HUES6 (cell line): Measurements from ENCODE around the gene PHGDH.
A peak's percentile ranks its signal among the peaks of the same experiment; 100 is the strongest.

Source experiments
- H3K27ac ChIP-seq: 2 replicates; pipeline ENCODE4 v1.7.0; 2013; ENCODE audit warnings: low read depth, mild to moderate bottlenecking, low read length, inconsistent platforms
- H3K27me3 ChIP-seq: 2 replicates; pipeline ENCODE4 v1.6.1; 2013; ENCODE audit warnings: low read length; ENCODE audit not compliant: control insufficient read depth, insufficient read depth
- H3K36me3 ChIP-seq: 2 replicates; pipeline ENCODE4 v1.6.1; 2013; ENCODE audit warnings: low read length; ENCODE audit not compliant: control insufficient read depth, insufficient read depth
- H3K4me1 ChIP-seq: 2 replicates; pipeline ENCODE4 v1.6.1; 2013; ENCODE audit warnings: low read length; ENCODE audit not compliant: control insufficient read depth, insufficient read depth
- H3K4me3 ChIP-seq: 2 replicates; pipeline ENCODE4 v1.5.1; 2013; ENCODE audit warnings: low read depth, low read length
- H3K9ac ChIP-seq: one replicate; pipeline ENCODE4 v1.6.1; 2013; ENCODE audit warnings: mild to moderate bottlenecking, low read length
- H3K9me3 ChIP-seq: 2 replicates; pipeline ENCODE4 v1.6.1; 2013; ENCODE audit warnings: low read depth, low read length; ENCODE audit not compliant: control insufficient read depth, insufficient read depth

Gene PHGDH

DNA sequence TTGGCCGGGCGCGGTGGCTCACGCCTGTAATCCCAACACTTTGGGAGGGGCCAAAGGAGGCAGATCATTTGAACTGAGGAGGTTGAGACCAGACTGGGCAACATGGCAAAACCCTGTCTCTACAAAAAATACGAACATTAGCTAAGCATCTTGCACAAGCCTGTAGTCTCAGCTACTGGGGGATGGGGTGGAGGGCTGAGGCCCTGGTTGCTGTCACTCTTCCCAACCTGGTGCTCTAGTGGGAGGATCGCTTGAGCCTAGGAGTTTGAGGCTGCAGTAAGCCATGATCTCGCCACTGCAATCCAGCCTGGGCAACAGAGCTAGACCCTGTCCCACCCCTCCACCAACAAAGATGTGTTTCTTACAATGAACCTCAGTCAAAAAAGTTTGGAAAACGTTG lies 2.8 kb downstream of the PHGDH start:
- Histone ChIP-seq H3K4me3 (peak overlapping the region; percentile 92), H3K36me3 (peaks cover 20% of the 10 kb centered on the region), H3K9me3 (no peaks in the 10 kb centered on the region), H3K27me3 (no peaks in the 10 kb centered on the region), H3K4me1 (peaks cover 39% of the 10 kb centered on the region), H3K27ac (no peak overlapping the region), H3K9ac (peak overlapping the region; percentile 97)

DNA sequence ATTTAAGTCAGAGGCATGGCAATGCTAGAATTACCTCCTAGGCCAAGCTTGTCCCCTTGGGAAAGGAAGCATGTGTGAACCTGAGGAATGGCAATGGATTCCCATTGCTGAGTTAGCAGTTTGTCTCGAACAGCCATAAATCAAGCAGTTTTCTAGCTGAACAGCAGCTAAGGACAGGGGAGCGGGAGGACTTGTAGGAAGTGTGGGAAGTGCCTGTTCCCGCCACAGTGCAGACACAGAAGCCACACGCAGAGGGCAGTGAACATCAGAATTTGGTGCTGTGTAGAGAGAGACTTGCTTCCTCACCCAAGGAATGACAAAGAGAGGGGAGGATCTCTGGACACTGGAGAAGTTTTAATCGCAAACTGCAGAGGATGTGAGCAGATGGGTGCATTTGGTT lies 3.8 kb downstream of the PHGDH start:
- peaks cover 30% of the 10 kb centered on the region for H3K36me3 ChIP-seq
- H3K27me3 ChIP-seq, result no peaks in the 10 kb centered on the region
- no peaks in the 10 kb centered on the region for H3K9me3 ChIP-seq
- H3K27ac ChIP-seq, result no peak overlapping the region
- H3K4me1 ChIP-seq, result peaks cover 39% of the 10 kb centered on the region
- peak overlapping the region; percentile 8; the same call in 1 of the 2 replicates for H3K4me3 ChIP-seq
- H3K9ac ChIP-seq, result no peak overlapping the region

DNA sequence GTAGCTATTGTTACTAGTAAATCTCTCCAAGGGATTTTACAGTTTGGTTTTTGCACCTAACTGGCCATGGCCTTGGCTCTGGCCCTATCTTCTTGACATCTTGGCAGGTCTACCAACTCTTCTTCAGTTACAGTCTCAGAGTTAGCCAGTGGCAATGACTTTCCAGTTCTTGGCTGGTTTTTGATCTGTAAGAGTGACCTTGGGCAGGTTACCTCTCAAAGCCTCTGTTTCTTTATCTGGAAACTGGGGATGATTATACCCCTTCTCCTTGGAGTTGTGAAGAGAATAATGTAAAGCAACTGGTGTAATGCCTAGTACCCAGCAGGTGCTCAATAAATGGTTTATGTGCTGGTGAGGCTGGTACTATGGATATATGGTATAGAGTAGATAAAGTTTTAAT lies 6.7 kb downstream of the PHGDH start:
- Histone ChIP-seq H3K4me1 (peaks cover 35% of the 10 kb centered on the region), H3K9me3 (no peaks in the 10 kb centered on the region), H3K9ac (no peak overlapping the region), H3K27me3 (no peaks in the 10 kb centered on the region), H3K4me3 (no peak overlapping the region), H3K27ac (no peak overlapping the region), H3K36me3 (peaks cover 53% of the 10 kb centered on the region)

DNA sequence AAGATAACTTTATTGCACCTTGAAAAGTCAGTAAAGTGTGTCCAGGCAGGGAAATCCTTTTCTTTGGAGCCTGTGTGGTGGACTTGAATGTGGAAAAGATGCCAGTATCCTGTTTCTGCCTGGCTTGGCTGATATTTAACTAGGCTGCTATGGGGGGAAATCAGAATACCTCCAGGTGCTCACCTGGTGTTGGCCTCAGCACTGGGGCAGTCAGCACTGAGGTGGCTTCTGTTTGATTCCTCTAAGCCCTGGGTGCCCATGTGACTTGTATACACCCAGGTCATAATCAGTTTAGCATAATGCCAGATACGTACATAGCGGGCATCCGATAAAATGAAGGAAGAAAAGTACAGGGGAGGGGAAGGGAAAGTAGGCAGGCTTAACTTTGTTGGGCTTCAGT lies 7.2 kb downstream of the PHGDH start:
- Histone ChIP-seq H3K9me3 (no peaks in the 10 kb centered on the region), H3K9ac (no peak overlapping the region), H3K4me1 (peaks cover 31% of the 10 kb centered on the region), H3K4me3 (no peak overlapping the region), H3K27ac (no peak overlapping the region), H3K36me3 (peaks cover 58% of the 10 kb centered on the region), H3K27me3 (no peaks in the 10 kb centered on the region)

GRCh38 chr1:119720866-119721440 lies 9.2 kb downstream of the PHGDH start:
- no peak overlapping the region for H3K27ac ChIP-seq
- H3K4me1 ChIP-seq, result peaks cover 11% of the 10 kb centered on the region
- no peak overlapping the region for H3K9ac ChIP-seq
- no peaks in the 10 kb centered on the region for H3K9me3 ChIP-seq
- no peak overlapping the region for H3K4me3 ChIP-seq
- H3K36me3 ChIP-seq, result peaks cover 70% of the 10 kb centered on the region
- H3K27me3 ChIP-seq, result no peaks in the 10 kb centered on the region

- H3K27me3 ChIP-seq, result no peaks in the 10 kb centered on the region
- 0 out of 2 replicates have a peak, but pooled peaks cover 3% of the 10 kb centered on the region for H3K4me1 ChIP-seq
- H3K4me3 ChIP-seq, result no peak overlapping the region
- H3K27ac ChIP-seq, result no peak overlapping the region
- peaks cover 80% of the 10 kb centered on the region for H3K36me3 ChIP-seq
- no peak overlapping the region for H3K9ac ChIP-seq
- no peaks in the 10 kb centered on the region for H3K9me3 ChIP-seq
Observed at GRCh38 chr1:119721896-119722295, 10.2 kb downstream of the PHGDH start.

DNA sequence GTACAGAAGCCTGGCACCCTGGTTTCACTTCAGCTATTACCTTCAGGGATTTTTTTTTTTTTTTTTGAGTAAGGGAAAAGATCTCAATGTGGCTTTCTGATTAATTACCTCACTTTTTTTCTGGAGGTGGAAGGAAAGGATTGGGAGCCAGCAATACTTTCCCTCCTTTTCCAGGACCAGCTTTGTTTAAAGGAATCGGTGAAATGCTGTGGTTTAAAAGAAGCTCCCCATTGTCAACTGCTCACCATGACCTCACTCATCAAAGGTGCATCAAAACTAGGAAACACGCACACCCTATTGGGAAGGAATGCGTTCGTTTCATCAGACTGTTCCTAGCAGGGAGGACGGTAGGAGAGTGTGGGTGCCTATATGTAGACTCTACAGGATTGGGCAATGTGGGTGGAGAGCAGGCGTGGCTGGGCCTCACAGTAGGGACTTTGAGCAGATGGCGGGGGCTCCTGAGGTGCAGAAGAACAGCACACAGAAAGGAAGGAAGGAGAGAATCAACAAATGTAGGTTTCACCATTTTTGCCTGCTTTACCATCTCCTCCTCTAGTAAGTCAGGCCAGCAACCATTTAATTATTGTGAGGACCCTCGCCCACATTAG lies 13.0 kb downstream of the PHGDH start:
- H3K4me3 ChIP-seq, result no peak overlapping the region
- H3K9me3 ChIP-seq, result no peaks in the 10 kb centered on the region
- H3K27ac ChIP-seq, result no peak overlapping the region
- no peaks in the 10 kb centered on the region for H3K27me3 ChIP-seq
- H3K9ac ChIP-seq, result no peak overlapping the region
- H3K36me3 ChIP-seq, result peaks cover 99% of the 10 kb centered on the region
- H3K4me1 ChIP-seq, result peaks cover 3% of the 10 kb centered on the region; the same call in 1 of the 2 replicates

DNA sequence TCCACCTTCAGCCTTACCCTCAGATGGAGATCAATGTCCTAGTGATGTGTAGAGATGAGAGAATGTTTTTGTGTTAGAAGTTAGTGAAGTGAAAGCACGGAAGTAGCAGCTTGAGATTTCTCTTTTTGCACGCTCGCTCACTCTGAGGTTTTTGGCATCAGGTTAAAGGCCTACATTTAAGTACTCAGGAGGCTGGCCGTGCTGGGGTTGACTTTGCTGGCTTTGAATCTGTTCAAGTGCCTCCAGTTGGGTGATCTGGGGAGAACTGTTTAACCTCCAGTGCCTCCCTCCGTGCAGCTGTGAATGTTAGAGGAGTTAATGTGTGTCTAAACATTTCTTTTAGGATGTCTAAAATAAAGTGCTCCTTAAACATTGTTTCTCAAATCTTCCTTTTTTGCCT lies 13.9 kb downstream of the PHGDH start:
- H3K27me3 ChIP-seq, result no peaks in the 10 kb centered on the region
- H3K4me1 ChIP-seq, result peaks cover 3% of the 10 kb centered on the region; the same call in 1 of the 2 replicates
- H3K9me3 ChIP-seq, result no peaks in the 10 kb centered on the region
- peaks cover 99% of the 10 kb centered on the region for H3K36me3 ChIP-seq
- H3K9ac ChIP-seq, result no peak overlapping the region
- no peak overlapping the region for H3K4me3 ChIP-seq
- no peak overlapping the region for H3K27ac ChIP-seq

DNA sequence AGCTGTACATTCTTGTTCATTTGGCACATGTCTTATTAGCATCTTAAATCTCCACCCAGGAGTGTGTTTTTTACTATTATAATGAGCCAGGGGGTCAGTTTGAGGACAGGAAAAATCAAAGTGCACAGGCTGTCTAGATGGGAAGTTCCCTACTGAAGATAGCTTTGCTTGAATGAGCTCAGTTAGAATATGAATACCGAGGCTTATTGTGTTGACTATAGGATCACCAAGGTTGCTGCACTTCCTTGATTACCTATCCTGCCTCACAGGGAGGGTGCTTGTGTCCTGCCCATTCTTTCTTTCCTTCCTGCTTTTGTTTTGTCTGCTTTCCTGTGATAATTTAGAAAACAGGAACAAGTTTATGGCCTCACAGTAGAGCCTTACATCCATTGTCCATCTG lies 16.3 kb downstream of the PHGDH start:
- H3K9ac ChIP-seq, result no peak overlapping the region
- no peak overlapping the region for H3K4me3 ChIP-seq
- H3K9me3 ChIP-seq, result no peaks in the 10 kb centered on the region
- peaks cover 3% of the 10 kb centered on the region; the same call in 1 of the 2 replicates for H3K4me1 ChIP-seq
- H3K27ac ChIP-seq, result no peak overlapping the region
- no peaks in the 10 kb centered on the region for H3K27me3 ChIP-seq
- peaks cover 99% of the 10 kb centered on the region for H3K36me3 ChIP-seq

DNA sequence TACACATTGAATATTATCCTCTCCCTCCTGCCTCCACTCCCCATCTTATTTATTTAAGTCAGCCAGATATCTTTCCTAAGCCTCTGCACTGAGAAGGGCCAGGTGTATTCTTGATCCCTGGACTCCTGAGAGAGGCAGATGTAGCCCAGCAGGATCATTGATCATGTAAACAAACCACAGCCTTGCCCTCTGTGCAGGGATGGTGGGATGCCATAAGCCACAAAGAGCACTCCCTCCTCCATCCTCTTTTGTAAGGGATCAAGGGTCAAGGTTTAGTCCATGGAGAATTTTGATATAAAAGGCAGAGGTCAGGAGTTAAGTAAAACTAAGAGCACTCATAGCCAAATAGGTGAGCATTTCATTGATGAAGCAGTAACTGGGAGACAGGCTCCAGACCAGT lies 17.3 kb downstream of the PHGDH start:
- H3K36me3 ChIP-seq, result peaks cover 99% of the 10 kb centered on the region
- no peak overlapping the region for H3K27ac ChIP-seq
- no peaks in the 10 kb centered on the region for H3K27me3 ChIP-seq
- peaks cover 3% of the 10 kb centered on the region; the same call in 1 of the 2 replicates for H3K4me1 ChIP-seq
- no peak overlapping the region for H3K9ac ChIP-seq
- no peaks in the 10 kb centered on the region for H3K9me3 ChIP-seq
- no peak overlapping the region for H3K4me3 ChIP-seq

DNA sequence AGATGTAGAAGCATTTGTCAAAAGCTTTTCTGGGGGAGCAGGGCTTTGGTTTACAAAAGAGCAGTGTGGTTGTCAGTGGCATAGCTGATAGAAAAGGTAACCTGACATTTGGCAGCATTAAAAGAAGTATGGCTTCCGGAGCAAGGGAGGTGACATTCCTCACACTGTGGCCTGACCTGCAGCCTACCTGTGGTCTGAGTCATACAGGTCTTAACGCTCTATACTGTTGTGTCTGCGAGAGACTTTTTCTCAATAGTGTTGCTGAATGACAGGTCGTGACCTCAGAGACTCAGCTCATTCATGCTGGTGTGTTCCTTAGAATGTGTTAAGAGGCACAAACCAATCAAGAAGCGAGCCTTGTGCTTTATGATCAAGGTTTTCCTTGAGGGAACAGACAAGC lies 19.3 kb downstream of the PHGDH start:
- Histone ChIP-seq H3K27ac (no peak overlapping the region), H3K36me3 (peaks cover 99% of the 10 kb centered on the region), H3K9me3 (no peaks in the 10 kb centered on the region), H3K27me3 (no peaks in the 10 kb centered on the region), H3K4me1 (peaks cover 3% of the 10 kb centered on the region; the same call in 1 of the 2 replicates), H3K9ac (no peak overlapping the region), H3K4me3 (no peak overlapping the region)
